Stimulated activated effector memory CD8-positive, alpha-beta T cell treated with anti-CD3 and anti-CD28 coated beads, Interleukin-12 subunit alpha, Interleukin-12 subunit beta, amount 100 ng/mL, for 72 hours (primary cell): ENCODE results near the gene NLRP9.

Experiments used
- ATAC-seq: fragments of 150-1000 bp; cut with Tn5 transposase; 2 replicates; pipeline ENCODE4 v1.10.0; 2021
- DNase-seq, 2 donors: peaks; one replicate each; pipeline ENCODE4 v3.0.0; 2021 to 2022; ENCODE audit warnings: low spot score in 2 of 2
- H3K27ac Mint-ChIP-seq: one replicate; pipeline ENCODE4 v1.8.0; 2022; ENCODE audit warnings: mild to moderate bottlenecking, mixed read lengths
- H3K36me3 Mint-ChIP-seq: one replicate; pipeline ENCODE4 v1.8.0; 2022; ENCODE audit warnings: mild to moderate bottlenecking, mixed read lengths
- H3K4me1 Mint-ChIP-seq: one replicate; pipeline ENCODE4 v1.8.0; 2022; ENCODE audit warnings: mixed read lengths
- H3K4me3 Mint-ChIP-seq: one replicate; pipeline ENCODE4 v1.8.0; 2022; ENCODE audit warnings: mild to moderate bottlenecking, mixed read lengths
- H3K9me3 Mint-ChIP-seq: one replicate; pipeline ENCODE4 v1.8.0; 2022; ENCODE audit warnings: mixed read lengths

NLRP9 gene

GRCh38 chr19:55694656-55695491 lies 43.3 kb downstream of the NLRP9 start:
- Mint-ChIP-seq H3K4me1 (no peaks in the 10 kb centered on the region), H3K27ac (no peak overlapping the region), H3K36me3 (peaks cover 77% of the 10 kb centered on the region), H3K9me3 (no peaks in the 10 kb centered on the region), H3K4me3 (no peak overlapping the region)
- ATAC-seq (no peak), DNase-seq (no peak)

GRCh38 chr19:55694241-55694655 lies 44.0 kb downstream of the NLRP9 start:
- Mint-ChIP-seq H3K4me1 (no peaks in the 10 kb centered on the region), H3K4me3 (no peak overlapping the region), H3K27ac (no peak overlapping the region), H3K9me3 (no peaks in the 10 kb centered on the region), H3K36me3 (peaks cover 77% of the 10 kb centered on the region)
- ATAC-seq (no peak), DNase-seq (no peak)

- DNase-seq = no peak
- Mint-ChIP-seq H3K27ac (no peak overlapping the region), H3K9me3 (no peaks in the 10 kb centered on the region), H3K4me3 (no peak overlapping the region), H3K36me3 (peaks cover 72% of the 10 kb centered on the region), H3K4me1 (no peaks in the 10 kb centered on the region)
- no peak for ATAC-seq
Observed at GRCh38 chr19:55693336-55693974, 44.7 kb downstream of the NLRP9 start.

GRCh38 chr19:55692681-55693081 lies 45.5 kb downstream of the NLRP9 start:
- Mint-ChIP-seq H3K27ac (no peak overlapping the region), H3K4me3 (no peak overlapping the region)

GRCh38 chr19:55691561-55692481 lies 46.4 kb downstream of the NLRP9 start:
- H3K4me3 Mint-ChIP-seq = no peak overlapping the region
- no peak overlapping the region for H3K27ac Mint-ChIP-seq
- peaks cover 77% of the 10 kb centered on the region for H3K36me3 Mint-ChIP-seq
- H3K4me1 Mint-ChIP-seq = peaks cover 7% of the 10 kb centered on the region
- no peak for ATAC-seq
- no peaks in the 10 kb centered on the region for H3K9me3 Mint-ChIP-seq
- no peak for DNase-seq

More at GRCh38 chr19:55692681-55693081, 45.5 kb downstream of the NLRP9 start:
- H3K4me1 Mint-ChIP-seq = no peaks in the 10 kb centered on the region
- ATAC-seq (no peak), DNase-seq (no peak)
- no peaks in the 10 kb centered on the region for H3K9me3 Mint-ChIP-seq
- peaks cover 74% of the 10 kb centered on the region for H3K36me3 Mint-ChIP-seq

- H3K4me3 Mint-ChIP-seq = no peak overlapping the region
- no peak for DNase-seq
- peaks cover 13% of the 10 kb centered on the region for H3K4me1 Mint-ChIP-seq
- peaks cover 77% of the 10 kb centered on the region for H3K36me3 Mint-ChIP-seq
- no peak for ATAC-seq
- H3K27ac Mint-ChIP-seq = no peak overlapping the region
- no peaks in the 10 kb centered on the region for H3K9me3 Mint-ChIP-seq
Observed at GRCh38 chr19:55690769-55691545, 47.2 kb downstream of the NLRP9 start.

- ATAC-seq (no peak), DNase-seq (no peak)
- H3K4me3 Mint-ChIP-seq = no peak overlapping the region
- no peak overlapping the region for H3K27ac Mint-ChIP-seq
- no peaks in the 10 kb centered on the region for H3K9me3 Mint-ChIP-seq
- peaks cover 77% of the 10 kb centered on the region for H3K36me3 Mint-ChIP-seq
- peaks cover 20% of the 10 kb centered on the region for H3K4me1 Mint-ChIP-seq
Observed at GRCh38 chr19:55690109-55690768, 48.0 kb downstream of the NLRP9 start.

- Mint-ChIP-seq H3K4me1 (peaks cover 24% of the 10 kb centered on the region), H3K36me3 (peaks cover 76% of the 10 kb centered on the region), H3K9me3 (no peaks in the 10 kb centered on the region), H3K4me3 (no peak overlapping the region), H3K27ac (no peak overlapping the region)
- no peak for ATAC-seq
- DNase-seq = no peak
Observed at GRCh38 chr19:55689411-55690108, 48.6 kb downstream of the NLRP9 start.

GRCh38 chr19:55688422-55689218 lies 49.6 kb downstream of the NLRP9 start:
- peaks cover 24% of the 10 kb centered on the region for H3K4me1 Mint-ChIP-seq
- ATAC-seq (no peak), DNase-seq (no peak)
- H3K4me3 Mint-ChIP-seq = no peak overlapping the region
- H3K27ac Mint-ChIP-seq = peak overlapping the region; percentile 70
- peaks cover 75% of the 10 kb centered on the region for H3K36me3 Mint-ChIP-seq
- H3K9me3 Mint-ChIP-seq = no peaks in the 10 kb centered on the region

- H3K36me3 Mint-ChIP-seq = peaks cover 75% of the 10 kb centered on the region
- no peaks in the 10 kb centered on the region for H3K9me3 Mint-ChIP-seq
- DNase-seq (no peak), ATAC-seq (no peak)
- H3K4me1 Mint-ChIP-seq = peaks cover 24% of the 10 kb centered on the region
- H3K4me3 Mint-ChIP-seq = no peak overlapping the region
- peak overlapping the region; percentile 81 for H3K27ac Mint-ChIP-seq
Observed at GRCh38 chr19:55687281-55688201, 50.7 kb downstream of the NLRP9 start.

- Mint-ChIP-seq H3K4me3 (no peak overlapping the region), H3K4me1 (peaks cover 24% of the 10 kb centered on the region), H3K36me3 (peaks cover 80% of the 10 kb centered on the region), H3K9me3 (no peaks in the 10 kb centered on the region), H3K27ac (peak overlapping the region; percentile 81)
- DNase-seq = no peak
- ATAC-seq = no peak
Observed at GRCh38 chr19:55686311-55687050, 51.7 kb downstream of the NLRP9 start.

GRCh38 chr19:55685776-55686175 lies 52.4 kb downstream of the NLRP9 start:
- DNase-seq (no peak), ATAC-seq (no peak)
- Mint-ChIP-seq H3K4me1 (peaks cover 26% of the 10 kb centered on the region), H3K27ac (peak overlapping the region; percentile 81), H3K36me3 (peaks cover 78% of the 10 kb centered on the region), H3K4me3 (no peak overlapping the region), H3K9me3 (no peaks in the 10 kb centered on the region)
